GM19324 (cell line): ENCODE results near the gene NRG3.

Experiments
- ATAC-seq: cut with Tn5 transposase; IDR thresholded peaks from one replicate; pipeline ENCODE4 v1.9.1; 2021; ENCODE audit warnings: mild to moderate bottlenecking, moderate library complexity; ENCODE audit not compliant: unreplicated experiment, low FRiP score

The NRG3 gene

DNA sequence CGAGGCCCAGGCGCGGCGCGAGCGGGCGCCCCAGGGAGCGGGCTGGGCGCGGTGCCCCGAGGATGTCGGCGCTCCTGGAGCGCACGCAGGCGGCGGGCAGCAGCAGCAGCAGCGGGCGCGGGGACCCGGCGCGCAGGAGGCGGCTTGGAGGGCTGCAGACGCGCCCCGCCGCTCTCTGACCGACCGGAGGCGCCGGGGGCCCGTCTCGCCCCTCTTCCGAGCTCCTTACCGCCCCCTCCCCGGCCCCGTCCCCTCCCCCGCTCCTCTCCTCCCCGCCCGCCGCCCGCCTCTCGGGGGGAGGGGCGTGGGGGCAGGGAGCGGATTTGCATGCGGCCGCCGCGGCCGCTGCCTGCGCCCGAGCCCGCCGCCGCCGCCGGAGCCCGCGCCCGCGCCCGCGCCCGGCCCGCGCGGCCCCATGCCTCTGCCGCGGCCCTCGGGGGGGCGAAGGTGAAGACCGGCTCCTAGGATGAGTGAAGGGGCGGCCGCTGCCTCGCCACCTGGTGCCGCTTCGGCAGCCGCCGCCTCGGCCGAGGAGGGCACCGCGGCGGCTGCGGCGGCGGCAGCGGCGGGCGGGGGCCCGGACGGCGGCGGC, at the start of gene NRG3:
Gene NRG3, plus strand, starts transcription at position 320 of the 592 bp plus-strand sequence.
- no peak for ATAC-seq

DNA sequence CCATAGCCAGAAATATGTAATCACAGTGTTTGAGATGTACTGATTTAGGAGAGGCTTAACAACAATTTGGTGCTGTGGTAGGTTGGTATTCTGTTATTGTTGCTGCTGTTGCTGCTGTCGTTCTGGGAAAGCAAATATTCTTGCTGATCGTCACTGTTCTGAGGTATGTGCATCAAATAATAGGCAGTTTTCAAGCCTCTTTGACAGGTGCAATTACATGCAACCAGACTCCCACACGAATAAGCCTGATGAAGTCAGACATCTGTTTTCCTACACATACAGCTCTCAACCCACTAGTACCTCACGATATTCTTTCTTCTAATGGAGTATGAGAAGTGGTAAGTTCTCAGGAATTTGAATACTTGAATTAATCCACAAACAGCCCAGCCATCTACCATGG, 46.7 kb upstream of the NRG3 start:
- ATAC-seq: no peak

DNA sequence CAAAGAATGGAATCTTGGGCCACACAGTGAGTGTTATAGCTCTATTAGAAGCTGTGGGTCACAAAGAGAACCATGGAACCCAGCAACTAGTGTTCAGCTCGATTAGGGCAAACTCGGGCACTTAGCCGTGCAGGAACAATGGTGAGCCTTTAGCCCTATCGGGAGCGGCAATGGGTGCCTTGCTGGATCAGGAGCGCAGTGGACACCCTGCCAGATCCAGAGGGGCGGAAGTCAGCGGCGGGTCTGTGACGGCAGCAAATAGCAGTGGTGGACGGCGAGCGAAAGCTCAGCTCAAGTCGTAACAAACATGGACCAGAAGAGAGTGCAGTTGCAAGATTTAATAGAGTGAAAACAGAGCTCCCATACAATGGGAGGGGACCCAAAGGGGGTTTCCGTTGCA, 43.9 kb upstream of the NRG3 start:
- no peak for ATAC-seq

DNA sequence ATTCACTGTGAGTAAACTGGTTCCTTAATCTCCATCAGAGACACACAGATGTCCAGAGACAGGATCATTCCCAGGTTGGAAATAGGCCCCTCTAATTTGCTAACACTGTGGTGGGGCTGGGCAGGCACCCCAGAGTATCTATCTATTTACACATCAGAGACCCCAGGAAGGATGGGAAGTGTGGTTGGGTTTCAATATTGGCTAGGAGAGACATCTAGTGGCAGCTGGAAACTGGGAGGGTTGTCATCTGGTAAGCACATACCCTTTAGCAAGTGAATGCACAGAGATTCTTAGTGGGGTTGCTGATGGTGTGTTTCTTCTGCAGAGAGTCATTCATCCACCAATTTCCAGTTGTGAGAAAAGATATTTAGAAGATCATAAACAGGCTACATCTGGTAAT, 36.0 kb upstream of the NRG3 start:
- ATAC-seq: no peak

DNA sequence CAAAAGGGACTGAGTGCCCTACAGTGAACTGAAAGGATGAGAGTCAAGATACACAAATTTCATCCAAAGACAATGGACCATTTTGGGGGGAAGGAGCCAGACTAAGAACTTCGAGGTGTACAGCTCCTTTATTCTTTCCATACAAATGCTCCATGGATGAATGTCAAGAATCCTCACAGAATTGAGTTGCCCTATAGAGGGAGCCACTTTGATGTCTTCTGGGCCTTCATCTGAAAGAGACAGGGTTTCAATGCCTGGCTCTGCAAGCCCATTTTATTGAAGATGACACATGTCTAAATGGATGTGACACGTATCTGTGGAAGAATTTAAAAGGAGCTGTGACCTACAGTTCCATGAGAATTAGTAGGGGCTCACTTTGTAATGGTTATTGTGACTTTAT, 32.0 kb upstream of the NRG3 start:
- ATAC-seq: no peak

DNA sequence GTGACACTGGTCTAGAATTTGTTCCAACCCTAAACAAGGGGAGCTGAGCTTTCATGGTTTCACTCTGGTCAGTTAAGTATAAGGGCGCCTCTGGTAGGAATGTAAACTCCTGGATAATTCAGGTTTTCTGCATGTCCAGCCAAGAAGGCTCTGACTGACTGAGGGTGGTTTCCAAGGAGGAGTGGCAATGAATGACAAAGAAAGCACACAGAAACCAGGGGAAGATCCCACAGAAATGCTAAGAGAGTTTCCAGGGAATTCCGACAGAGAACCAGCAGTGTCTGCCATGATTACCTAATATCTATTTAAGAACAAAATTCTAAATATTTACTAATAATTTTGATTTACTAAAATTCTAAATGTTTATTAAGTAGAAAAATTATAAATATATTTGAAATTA, 27.3 kb upstream of the NRG3 start:
- ATAC-seq: no peak

DNA sequence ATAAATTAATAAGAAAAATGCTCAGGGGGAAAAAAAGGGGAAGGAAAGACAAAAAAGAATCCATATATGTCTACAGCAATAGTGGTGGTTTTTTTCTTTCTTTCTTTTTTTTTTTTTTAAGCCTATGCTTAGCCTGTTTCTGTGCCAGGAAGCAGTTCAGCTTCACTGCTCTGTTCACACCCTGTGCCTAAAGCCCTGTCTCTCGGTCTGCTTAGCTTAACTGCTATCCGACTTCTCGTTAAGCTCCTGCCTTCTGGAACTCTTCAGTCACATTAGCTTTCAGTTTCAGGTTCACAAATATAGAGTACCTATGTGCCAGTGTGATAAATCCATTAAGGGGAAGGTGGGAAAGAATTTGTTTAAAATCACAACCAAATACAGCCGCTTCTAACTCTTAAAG, 26.5 kb upstream of the NRG3 start:
- ATAC-seq: no peak

DNA sequence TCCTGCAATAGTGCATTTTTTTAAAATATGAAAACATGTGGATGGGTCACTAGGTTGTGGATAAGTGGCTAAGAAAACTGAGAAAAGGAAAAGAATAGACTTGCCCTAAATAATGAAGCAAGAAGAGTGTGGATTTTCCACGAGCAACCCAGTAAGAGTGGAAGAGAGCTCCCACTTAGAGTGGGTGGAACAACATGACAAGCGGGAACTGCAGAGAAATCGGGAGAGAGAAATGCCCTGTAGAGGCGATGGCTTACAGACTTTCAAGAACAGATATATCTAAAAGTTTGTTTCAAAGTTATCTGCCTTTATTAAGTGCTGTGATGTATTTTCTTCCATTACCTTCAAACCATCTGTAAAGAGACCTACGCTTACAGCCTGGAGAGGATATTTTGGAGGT, 26.1 kb upstream of the NRG3 start:
- no peak for ATAC-seq

DNA sequence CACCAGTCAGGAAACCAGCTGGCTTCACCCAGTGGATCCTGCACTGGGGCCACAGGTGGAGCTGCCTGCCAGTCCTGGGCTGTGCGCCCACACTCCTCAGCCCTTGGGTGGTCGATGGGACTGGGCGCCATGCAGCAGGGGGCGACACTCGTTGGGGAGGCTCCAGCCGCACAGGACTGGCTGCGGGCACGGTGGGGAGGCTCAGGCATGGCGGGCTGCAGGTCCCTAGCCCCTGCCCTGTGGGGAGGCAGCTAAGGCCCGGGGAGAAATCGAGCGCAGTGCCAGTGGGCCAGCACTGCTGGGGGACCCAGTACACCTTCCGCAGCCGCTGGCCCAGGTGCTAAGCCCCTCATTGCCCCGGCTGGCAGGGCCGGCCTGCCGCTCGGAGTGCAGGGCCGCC, 12.4 kb upstream of the NRG3 start:
- ATAC-seq: no peak

DNA sequence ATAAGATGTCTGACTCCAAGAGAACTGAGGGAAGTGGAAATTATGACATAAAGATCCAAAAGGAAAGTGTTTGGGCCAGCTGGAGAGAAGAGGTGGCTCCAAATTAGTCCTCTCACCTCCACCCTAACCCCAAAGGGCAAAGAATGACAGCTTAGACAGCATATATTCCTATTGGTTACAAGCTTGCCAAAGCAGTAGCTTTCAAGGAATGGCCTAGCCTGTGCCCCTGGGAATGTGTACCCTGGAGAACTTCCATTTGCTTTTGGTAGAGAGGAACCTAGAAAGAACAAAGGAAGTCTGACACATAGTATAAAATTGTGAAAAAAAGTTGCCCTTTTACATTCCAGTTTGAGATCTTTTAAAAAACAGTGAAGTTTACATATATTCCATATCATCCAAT, 11.2 kb upstream of the NRG3 start:
- no peak for ATAC-seq

DNA sequence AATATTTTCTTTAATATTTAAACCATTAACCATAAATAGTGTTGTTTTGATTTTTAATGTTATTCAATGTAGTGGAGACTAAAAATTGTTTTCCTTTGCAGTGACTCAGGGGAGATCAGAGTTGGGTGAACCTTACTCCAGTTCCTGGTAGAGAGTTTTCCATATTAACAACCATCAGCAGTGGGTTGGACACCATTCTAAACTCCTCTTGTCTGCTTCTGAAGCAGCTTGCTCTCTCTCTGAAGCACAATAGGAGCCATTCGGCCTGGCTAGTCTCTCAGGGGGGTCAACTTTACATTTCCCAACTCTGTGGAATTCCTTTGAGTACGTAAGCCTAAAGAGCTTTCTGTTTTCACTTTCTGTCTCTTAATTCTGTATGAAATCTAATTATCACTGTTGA, 9.4 kb upstream of the NRG3 start:
- no peak for ATAC-seq

DNA sequence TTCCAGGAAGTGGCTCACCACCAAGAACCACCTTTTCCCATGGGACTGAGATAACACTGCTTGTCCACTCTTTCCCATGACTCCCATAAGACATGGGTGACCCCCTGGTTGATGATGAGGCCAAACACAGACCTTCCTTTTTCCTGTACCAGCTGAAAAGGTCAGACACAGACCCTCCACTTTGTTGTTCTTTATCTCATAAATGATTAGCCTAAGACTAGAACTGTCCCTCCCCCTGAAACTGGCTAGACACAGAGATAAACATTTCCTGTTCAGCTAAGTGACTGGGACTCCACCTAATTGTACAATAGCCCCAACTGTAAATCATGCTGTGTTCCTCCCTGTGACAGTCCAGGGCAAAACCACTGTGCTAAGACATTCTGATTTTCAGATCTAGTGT, 8.2 kb upstream of the NRG3 start:
- ATAC-seq: peak; percentile 93

DNA sequence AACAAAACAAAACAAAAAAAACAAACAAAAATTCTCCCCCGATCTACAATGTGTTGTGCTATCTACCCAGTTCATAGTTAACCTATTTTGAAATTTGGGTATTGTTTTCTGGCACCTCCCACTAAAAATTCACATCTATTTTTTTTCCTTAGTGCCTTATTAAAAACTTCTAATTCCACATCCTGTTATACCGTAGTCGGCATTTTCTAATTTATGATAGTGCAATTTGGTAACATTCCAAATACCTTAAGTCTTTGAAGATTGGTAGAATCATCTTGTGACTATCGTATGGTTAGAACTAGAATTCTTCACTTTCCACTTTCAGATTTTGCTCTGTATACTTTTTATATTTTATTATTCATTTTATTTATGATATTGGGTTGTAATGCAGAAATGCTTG, 4.5 kb upstream of the NRG3 start:
- ATAC-seq: no peak

DNA sequence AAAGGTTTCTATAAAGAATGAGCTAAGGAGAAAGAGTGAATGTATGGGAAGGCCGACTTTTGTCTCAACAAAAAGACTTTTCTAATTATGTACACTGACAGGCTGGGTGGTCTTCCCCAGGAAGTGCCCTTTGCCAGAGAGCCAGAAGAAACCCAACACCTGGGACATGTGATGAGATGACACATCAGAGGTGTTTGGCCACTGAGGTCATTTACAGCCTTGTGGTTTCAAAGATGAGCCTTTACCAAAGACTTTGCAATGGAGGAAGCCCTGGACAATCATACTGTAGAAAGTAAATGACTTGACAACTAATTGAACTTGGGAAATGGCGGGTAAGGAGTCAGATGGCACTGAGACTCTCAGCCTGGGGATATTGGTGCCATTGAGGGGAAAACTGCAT, 3.4 kb upstream of the NRG3 start:
- no peak for ATAC-seq

DNA sequence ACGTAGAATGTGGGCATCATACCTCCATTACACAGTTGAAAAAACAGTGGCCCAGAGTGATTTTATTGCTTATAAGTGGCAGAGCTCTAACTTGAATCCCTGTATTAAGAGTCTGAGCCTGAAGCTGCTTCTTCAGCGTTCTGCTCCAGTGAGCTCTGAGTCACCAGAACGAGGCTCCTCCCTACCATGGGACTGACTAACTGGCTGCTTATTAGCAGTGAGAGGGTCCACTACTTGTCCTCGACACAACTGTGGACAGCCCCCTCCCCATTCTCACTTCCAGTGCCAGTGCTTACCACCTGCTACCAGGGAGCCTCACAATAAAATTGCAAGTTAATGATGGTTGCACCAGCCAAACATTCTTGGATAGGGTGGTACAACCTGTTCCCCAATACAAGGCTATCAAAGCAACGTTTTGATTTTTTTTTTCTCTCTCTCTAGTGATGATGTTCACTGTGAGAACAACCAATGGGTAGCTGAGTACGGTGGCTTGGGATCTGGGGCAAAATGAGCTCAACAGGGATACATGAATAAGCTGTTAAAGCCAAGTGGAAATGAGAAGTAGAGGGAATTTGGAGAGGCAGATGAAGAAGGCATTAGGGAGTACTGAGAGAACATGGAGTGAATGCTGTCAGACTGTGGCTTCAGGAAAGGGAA, 2.7 kb upstream of the NRG3 start:
- ATAC-seq: no peak

DNA sequence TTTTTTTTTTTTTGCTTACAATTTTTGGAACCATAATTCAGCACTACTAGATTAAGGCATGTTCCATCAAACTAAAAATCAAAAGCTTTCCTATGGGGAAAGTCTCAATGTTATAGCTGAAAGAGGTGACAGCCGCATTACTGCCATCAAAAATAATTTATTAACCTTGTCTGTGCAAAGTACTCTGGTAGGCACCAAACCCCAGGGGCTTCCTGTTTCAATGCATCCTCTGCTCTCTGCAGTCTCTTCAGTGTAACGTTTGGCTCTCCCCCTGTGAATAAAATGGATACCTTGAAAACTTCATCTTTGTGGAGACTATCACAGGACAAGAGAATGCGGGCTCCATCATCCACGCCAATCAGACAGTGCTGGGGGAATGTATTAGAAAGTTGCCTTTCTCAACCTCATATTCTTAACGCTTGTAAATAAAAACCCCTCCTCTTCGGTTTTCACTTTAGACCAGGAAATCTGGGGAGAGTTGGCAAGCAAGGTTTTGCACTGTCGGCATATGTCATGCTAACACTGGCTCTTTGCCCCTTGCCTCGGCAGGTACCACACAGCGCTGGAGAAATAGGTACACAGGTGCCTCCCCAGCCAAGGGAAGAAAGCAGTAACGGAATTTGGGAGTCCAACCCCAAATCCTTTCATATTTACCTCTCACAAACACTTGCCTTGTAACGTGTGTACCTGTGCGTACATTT, 1.6 kb upstream of the NRG3 start:
- ATAC-seq: no peak

DNA sequence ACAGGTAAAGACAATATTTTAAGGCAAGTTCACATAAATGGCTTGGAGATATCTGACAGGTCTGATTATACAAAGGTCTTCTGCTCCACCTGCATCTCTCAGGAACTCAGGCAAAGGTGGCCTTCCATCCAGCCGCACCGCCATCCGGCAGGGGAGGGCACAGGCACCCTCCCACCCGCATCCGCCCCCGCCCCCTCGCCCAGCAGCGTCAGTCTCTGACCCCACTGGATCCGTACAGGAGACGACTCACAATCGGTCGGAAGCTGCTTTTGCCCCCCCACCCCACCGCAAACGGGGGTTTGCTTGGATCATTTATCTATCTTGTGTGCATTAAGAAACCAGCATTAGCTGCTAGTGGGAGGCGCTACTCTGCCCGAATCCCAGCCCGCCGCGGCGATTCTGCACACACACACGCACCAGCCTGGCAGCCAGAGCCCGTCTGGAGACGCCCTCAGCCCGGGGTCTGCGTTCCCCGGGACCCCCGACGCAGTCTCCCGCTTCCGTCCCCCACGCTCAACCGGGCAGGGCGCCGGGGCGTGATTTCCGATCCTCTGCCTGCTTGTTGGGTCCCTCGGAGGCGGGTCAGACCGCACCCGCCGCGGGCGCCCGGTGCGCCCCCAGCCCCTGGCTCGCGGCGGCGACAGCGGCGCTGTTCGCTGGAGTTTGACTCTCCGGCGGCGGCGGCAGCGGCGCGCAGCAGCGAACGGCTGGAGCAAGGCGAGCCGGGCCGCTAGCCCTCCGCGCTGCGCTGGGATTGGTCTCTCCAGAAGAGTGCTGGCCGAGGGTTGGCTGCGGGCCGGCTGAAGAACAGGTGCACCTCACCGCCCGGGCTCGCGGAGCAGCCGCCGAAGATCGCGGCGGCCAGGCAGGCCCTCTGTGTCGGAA, 820 bp upstream of the NRG3 start:
- ATAC-seq: no peak

DNA sequence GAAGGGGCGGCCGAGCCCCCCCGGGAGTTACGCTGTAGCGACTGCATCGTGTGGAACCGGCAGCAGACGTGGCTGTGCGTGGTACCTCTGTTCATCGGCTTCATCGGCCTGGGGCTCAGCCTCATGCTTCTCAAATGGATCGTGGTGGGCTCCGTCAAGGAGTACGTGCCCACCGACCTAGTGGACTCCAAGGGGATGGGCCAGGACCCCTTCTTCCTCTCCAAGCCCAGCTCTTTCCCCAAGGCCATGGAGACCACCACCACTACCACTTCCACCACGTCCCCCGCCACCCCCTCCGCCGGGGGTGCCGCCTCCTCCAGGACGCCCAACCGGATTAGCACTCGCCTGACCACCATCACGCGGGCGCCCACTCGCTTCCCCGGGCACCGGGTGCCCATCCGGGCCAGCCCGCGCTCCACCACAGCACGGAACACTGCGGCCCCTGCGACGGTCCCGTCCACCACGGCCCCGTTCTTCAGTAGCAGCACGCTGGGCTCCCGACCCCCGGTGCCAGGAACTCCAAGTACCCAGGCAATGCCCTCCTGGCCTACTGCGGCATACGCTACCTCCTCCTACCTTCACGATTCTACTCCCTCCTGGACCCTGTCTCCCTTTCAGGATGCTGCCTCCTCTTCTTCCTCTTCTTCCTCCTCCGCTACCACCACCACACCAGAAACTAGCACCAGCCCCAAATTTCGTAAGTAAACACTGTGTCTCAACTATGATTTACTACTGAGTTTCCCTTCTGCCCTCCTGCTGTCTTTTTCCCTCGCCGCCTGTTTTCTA, 666 bp downstream of the NRG3 start:
- ATAC-seq: no peak

DNA sequence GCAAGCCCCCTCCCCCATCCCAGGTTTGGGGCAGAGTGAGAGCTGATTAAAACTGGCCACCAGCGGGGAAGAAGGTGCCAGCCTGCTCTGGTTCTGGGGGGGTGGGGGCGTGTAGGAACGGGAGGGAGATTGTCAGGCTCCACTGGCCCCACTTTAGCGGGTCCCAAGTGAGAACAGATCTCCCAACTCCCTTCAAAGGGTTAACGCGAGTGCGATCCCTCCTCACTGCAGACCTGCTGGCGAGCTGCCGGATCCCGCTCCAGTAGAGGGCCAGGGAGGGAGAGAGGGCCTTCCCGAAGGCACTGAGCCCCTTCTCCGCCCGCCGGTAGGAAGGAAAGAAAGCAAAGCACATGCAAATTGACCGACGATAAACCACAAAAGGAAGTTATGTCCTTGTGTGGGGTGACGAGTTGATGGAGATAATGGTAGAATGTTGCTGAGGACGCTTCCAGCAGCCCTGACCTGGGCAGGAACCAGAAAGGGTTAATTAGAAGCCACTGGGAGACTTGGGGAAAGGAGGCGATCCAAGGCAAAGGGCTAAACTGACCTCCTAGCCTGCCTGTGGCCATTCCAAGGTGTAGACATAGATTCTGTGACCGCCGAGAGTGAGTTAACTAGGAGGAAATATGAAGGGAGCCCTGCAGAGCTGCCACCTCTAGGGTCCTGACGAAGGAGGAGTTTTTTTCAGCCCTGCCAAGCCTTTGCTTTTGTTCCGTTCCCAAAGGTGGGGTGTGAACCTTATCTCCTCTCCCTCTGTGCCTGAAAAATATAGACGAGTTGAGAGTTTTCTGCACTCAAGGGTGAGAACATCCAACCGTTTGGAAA, 1.5 kb downstream of the NRG3 start:
- ATAC-seq: no peak

DNA sequence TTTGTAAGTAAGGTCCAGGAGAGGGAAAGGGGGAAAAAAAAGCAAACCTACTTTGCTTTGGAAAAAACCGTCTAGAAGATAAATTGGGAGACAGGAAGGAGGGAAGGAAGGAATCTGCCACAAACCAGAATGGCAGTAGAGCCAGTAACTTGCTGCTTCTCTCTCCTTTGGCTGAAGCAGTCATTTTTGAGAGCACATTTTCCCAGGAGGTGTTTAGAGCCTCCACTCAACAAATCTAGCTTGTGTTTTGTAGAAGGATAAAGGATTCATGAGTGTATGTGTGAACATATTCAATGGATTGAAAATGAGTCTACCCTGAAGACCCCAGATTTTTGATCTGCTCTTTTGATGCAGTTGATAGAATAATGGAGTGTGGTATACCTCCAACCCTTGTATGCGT, 2.6 kb downstream of the NRG3 start:
- ATAC-seq: no peak
